ENCODE measurements around the gene HSD17B14. TPM values are rescaled to one million over a fixed set of nuclear protein-coding genes. Genes with fewer than 3 reads are reported as not detected.
"Not testable (repeated sequence)": the region's sequence is repeated elsewhere in the genome, so short reads cannot be mapped to it uniquely, and the experiment has no call there.

HSD17B14 gene
- total and polyA plus RNA-seq, 8 donors = 2.8 to 41.4 (median 9.4) TPM; not detected in 1

GRCh38 chr19:48879025-48879637 is 42.8 kb upstream of the HSD17B14 start:
- DNase-seq = no peak
- TF ChIP-seq EP300 (IDR thresholded peaks at IDR 0.05) (no peak), POLR2AphosphoS5 (IDR thresholded peaks at IDR 0.05) (no peak), CTCF (IDR thresholded peaks at IDR 0.05) (no peak)
- Histone ChIP-seq H3K36me3 (peaks cover 28 to 48% (median 44%) of the 10 kb centered on the region in 4 donors), H3K9me3 (no peaks in the 10 kb centered on the region), H3K27ac (peak overlapping the region; percentile 44 to 100 (median 63)), H3K27me3 (no peaks in the 10 kb centered on the region), H3K4me3 (no peak overlapping the region), H3K4me1 (peaks cover 44 to 73% (median 54%) of the 10 kb centered on the region in 4 donors)
- WGBS, 5 donors = 76 to 84% (median 82%) methylated on average over 13 of the region's 13 CpGs
- intact Hi-C loops (cut with DNase I; ENCODE audit: low total_unique reads) = no loop called here

- H3K36me3 ChIP-seq = peaks cover 34 to 55% (median 49%) of the 10 kb centered on the region in 4 donors
- 50 to 63% (median 54%) methylated on average over 11 of the region's 11 CpGs for WGBS, 5 donors
- TF ChIP-seq POLR2A (IDR thresholded peaks at IDR 0.05) (no peak), CTCF (IDR thresholded peaks at IDR 0.05) (no peak), EP300 (IDR thresholded peaks at IDR 0.05) (no peak), POLR2AphosphoS5 (IDR thresholded peaks at IDR 0.05) (peak in 2 of 3 donors; percentile 56 to 82)
- H3K4me1 ChIP-seq = peaks cover 51 to 80% (median 61%) of the 10 kb centered on the region in 4 donors
- intact Hi-C loops (cut with DNase I; ENCODE audit: low total_unique reads) = no loop called here
- no peaks in the 10 kb centered on the region for H3K27me3 ChIP-seq
- peak; percentile 59 to 85 for DNase-seq
- H3K4me3 ChIP-seq = no peak overlapping the region
- peak overlapping the region; percentile 62 to 100 (median 99) for H3K27ac ChIP-seq
- no peaks in the 10 kb centered on the region for H3K9me3 ChIP-seq
These were observed 42.1 kb upstream of the HSD17B14 start for GRCh38 chr19:48878196-48879024.

GRCh38 chr19:48877855-48878195 is 41.5 kb upstream of the HSD17B14 start:
- intact Hi-C loops (cut with DNase I; ENCODE audit: low total_unique reads) = no loop called here
- Histone ChIP-seq H3K4me3 (no peak overlapping the region), H3K27ac (peak overlapping the region in 4 of 5 donors; percentile 63 to 100 (median 100)), H3K27me3 (no peaks in the 10 kb centered on the region), H3K36me3 (peaks cover 34 to 59% (median 50%) of the 10 kb centered on the region in 4 donors), H3K4me1 (peaks cover 53 to 82% (median 66%) of the 10 kb centered on the region in 4 donors), H3K9me3 (no peaks in the 10 kb centered on the region)
- 80 to 90% (median 88%) methylated on average over 6 of the region's 6 CpGs for WGBS, 5 donors
- DNase-seq = no peak
- TF ChIP-seq POLR2A (IDR thresholded peaks at IDR 0.05) (no peak), POLR2AphosphoS5 (IDR thresholded peaks at IDR 0.05) (peak in 1 of 3 donors; percentile 2)

- Histone ChIP-seq H3K27ac (peak overlapping the region; percentile 62 to 100 (median 100)), H3K4me1 (peaks cover 57 to 80% (median 71%) of the 10 kb centered on the region in 4 donors), H3K36me3 (peaks cover 34 to 59% (median 50%) of the 10 kb centered on the region in 4 donors), H3K4me3 (peak overlapping the region; percentile 73 to 100 (median 96))
- intact Hi-C loops (cut with DNase I; ENCODE audit: low total_unique reads); H3K27me3 ChIP-seq; H3K9me3 ChIP-seq: not testable (repeated sequence)
- peak; percentile 62 to 67 for DNase-seq
- 58 to 60% (median 59%) methylated on average over 30 of the region's 30 CpGs for WGBS, 5 donors
- peak in 2 of 3 donors; percentile 12 to 28 for TF ChIP-seq POLR2AphosphoS5 (IDR thresholded peaks at IDR 0.05)
These were observed 40.0 kb upstream of the HSD17B14 start for GRCh38 chr19:48876043-48876981.

Data from stomach (tissue), 9 donors.